Measurements from ENCODE around the gene PPFIA4. TPM values are rescaled to one million over a fixed set of nuclear protein-coding genes. Genes with fewer than 3 reads are reported as not detected.

The PPFIA4 gene
- total RNA-seq, 1 donor from 2014 or later = 9.1 TPM

DNA sequence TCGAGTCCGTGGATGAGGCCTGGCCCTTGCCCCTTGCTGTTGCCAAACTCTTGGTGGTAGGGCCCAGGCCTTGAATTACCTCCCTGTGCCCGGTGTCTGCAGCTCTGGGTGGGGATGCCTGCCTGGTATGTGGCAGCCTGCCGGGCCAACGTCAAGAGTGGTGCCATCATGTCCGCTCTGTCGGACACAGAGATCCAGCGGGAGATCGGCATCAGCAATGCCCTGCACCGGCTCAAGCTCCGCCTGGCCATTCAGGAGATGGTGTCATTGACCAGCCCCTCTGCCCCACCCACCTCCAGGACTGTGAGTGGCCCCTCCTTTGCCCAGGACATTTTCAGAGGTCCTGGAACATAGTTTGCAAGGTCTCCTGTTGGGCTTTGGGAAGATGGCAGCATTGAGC lies 33.8 kb downstream of the PPFIA4 start:
- Mint-ChIP-seq H3K4me1 (ENCODE audit: low read depth, unreplicated experiment) (peaks cover 10% of the 10 kb centered on the region), H3K4me3 (ENCODE audit: unreplicated experiment) (no peak overlapping the region), H3K27me3 (ENCODE audit: low read depth, unreplicated experiment) (peaks cover 31% of the 10 kb centered on the region), H3K9me3 (ENCODE audit: unreplicated experiment) (no peaks in the 10 kb centered on the region), H3K27ac (ENCODE audit: unreplicated experiment) (no peak overlapping the region), H3K36me3 (ENCODE audit: low read depth, unreplicated experiment) (peaks cover 39% of the 10 kb centered on the region)
- H3K4me3 ChIP-seq (ENCODE audit: insufficient read depth, low read depth, low read length) = no peak overlapping the region
- H3K9me3 ChIP-seq (ENCODE audit: insufficient read depth, low read depth, low read length) = no peaks in the 10 kb centered on the region
- no peaks in the 10 kb centered on the region for H3K4me1 ChIP-seq (ENCODE audit: insufficient read depth, low read length)
- DNase-seq (ENCODE audit: low read depth) = no peak
- no peak overlapping the region for H3K9ac ChIP-seq (ENCODE audit: low read length)
- TF ChIP-seq, protein P1, sequence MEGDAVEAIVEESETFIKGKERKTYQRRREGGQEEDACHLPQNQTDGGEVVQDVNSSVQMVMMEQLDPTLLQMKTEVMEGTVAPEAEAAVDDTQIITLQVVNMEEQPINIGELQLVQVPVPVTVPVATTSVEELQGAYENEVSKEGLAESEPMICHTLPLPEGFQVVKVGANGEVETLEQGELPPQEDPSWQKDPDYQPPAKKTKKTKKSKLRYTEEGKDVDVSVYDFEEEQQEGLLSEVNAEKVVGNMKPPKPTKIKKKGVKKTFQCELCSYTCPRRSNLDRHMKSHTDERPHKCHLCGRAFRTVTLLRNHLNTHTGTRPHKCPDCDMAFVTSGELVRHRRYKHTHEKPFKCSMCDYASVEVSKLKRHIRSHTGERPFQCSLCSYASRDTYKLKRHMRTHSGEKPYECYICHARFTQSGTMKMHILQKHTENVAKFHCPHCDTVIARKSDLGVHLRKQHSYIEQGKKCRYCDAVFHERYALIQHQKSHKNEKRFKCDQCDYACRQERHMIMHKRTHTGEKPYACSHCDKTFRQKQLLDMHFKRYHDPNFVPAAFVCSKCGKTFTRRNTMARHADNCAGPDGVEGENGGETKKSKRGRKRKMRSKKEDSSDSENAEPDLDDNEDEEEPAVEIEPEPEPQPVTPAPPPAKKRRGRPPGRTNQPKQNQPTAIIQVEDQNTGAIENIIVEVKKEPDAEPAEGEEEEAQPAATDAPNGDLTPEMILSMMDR (IDR thresholded peaks at IDR 0.05; ENCODE audit: insufficient read depth, low read depth, low read length) = no peak
- TF ChIP-seq EZH2 (IDR thresholded peaks at IDR 0.05; ENCODE audit: insufficient read depth, low read length) = no peak
- no peaks in the 10 kb centered on the region for H3K79me2 ChIP-seq (ENCODE audit: insufficient read depth, low read length)
- no peaks in the 10 kb centered on the region for H4K20me1 ChIP-seq (ENCODE audit: insufficient read depth, low read length)
- H3K4me2 ChIP-seq (ENCODE audit: low read length) = no peak overlapping the region
- no peak overlapping the region for H3K27ac ChIP-seq (ENCODE audit: low read depth, low read length)
- no peak for FAIRE-seq
- no peak overlapping the region for H2AFZ ChIP-seq (ENCODE audit: low read depth, low read length)
- no peaks in the 10 kb centered on the region for H3K36me3 ChIP-seq (ENCODE audit: insufficient read depth, low read length)
- H3K27me3 ChIP-seq (ENCODE audit: insufficient read depth, low read length) = peaks cover 3% of the 10 kb centered on the region

DNA sequence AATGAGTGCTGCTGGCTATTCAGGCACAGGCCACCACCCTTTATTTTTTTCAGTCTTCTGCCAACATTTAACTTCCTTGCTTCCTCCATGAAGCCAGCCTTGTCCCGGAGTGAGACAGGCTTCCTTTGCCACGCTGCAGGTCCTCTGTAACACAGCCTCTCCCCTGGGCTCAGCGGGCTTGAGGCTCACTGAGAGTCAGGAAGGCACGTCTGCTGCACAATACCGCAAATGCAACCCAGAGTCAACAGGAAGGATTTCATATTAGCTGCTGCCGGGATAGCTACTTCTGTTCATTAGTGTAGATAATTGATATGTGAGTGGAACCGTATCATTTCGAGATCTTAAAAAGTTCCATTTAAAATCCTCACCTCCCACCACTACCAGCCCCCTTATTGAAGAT lies 37.0 kb downstream of the PPFIA4 start:
- Mint-ChIP-seq H3K4me1 (ENCODE audit: low read depth, unreplicated experiment) (peaks cover 2% of the 10 kb centered on the region), H3K4me3 (ENCODE audit: unreplicated experiment) (no peak overlapping the region), H3K36me3 (ENCODE audit: low read depth, unreplicated experiment) (peaks cover 44% of the 10 kb centered on the region), H3K9me3 (ENCODE audit: unreplicated experiment) (no peaks in the 10 kb centered on the region), H3K27me3 (ENCODE audit: low read depth, unreplicated experiment) (peaks cover 36% of the 10 kb centered on the region), H3K27ac (ENCODE audit: unreplicated experiment) (no peak overlapping the region)
- Histone ChIP-seq H3K27ac (ENCODE audit: low read depth, low read length) (no peak overlapping the region), H3K36me3 (ENCODE audit: insufficient read depth, low read length) (no peaks in the 10 kb centered on the region), H3K79me2 (ENCODE audit: insufficient read depth, low read length) (no peaks in the 10 kb centered on the region), H4K20me1 (ENCODE audit: insufficient read depth, low read length) (no peaks in the 10 kb centered on the region), H3K9me3 (ENCODE audit: insufficient read depth, low read depth, low read length) (no peaks in the 10 kb centered on the region), H3K4me3 (ENCODE audit: insufficient read depth, low read depth, low read length) (no peak overlapping the region), H3K9ac (ENCODE audit: low read length) (no peak overlapping the region), H3K4me1 (ENCODE audit: insufficient read depth, low read length) (no peaks in the 10 kb centered on the region), H3K4me2 (ENCODE audit: low read length) (no peak overlapping the region), H2AFZ (ENCODE audit: low read depth, low read length) (no peak overlapping the region), H3K27me3 (ENCODE audit: insufficient read depth, low read length) (peaks cover 8% of the 10 kb centered on the region)
- FAIRE-seq = no peak
- no peak for DNase-seq (ENCODE audit: low read depth)
- no peak for TF ChIP-seq EZH2 (IDR thresholded peaks at IDR 0.05; ENCODE audit: insufficient read depth, low read length)

DNA sequence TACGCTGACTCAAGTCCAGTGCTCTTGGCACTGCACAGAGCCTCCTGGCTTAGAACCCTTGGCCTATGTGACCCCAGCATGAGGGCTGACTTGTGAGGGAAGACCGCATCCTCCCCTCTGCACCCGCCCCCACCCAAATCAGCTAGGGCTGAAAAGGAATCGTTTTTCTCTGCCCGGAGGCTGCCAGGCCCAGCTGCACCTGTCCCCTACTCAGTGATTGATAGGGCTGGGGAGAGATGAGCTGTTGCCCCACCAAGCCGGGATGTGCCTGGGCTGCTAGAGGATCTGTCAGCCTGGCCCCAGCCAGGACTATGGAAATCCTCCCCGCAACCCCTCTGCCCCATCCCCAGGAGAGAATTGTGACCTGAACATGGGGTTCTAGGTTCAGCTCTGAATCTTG lies 38.9 kb downstream of the PPFIA4 start:
- no peak overlapping the region for H2AFZ ChIP-seq (ENCODE audit: low read depth, low read length)
- no peaks in the 10 kb centered on the region for H3K36me3 ChIP-seq (ENCODE audit: insufficient read depth, low read length)
- no peak overlapping the region for H3K4me3 ChIP-seq (ENCODE audit: insufficient read depth, low read depth, low read length)
- H3K9ac ChIP-seq (ENCODE audit: low read length) = no peak overlapping the region
- no peaks in the 10 kb centered on the region for H3K9me3 Mint-ChIP-seq (ENCODE audit: unreplicated experiment)
- H4K20me1 ChIP-seq (ENCODE audit: insufficient read depth, low read length) = no peaks in the 10 kb centered on the region
- H3K4me1 Mint-ChIP-seq (ENCODE audit: low read depth, unreplicated experiment) = peaks cover 7% of the 10 kb centered on the region
- no peaks in the 10 kb centered on the region for H3K4me1 ChIP-seq (ENCODE audit: insufficient read depth, low read length)
- no peak for DNase-seq (ENCODE audit: low read depth)
- no peak overlapping the region for H3K27ac Mint-ChIP-seq (ENCODE audit: unreplicated experiment)
- peaks cover 34% of the 10 kb centered on the region for H3K27me3 Mint-ChIP-seq (ENCODE audit: low read depth, unreplicated experiment)
- no peak overlapping the region for H3K4me2 ChIP-seq (ENCODE audit: low read length)
- H3K27me3 ChIP-seq (ENCODE audit: insufficient read depth, low read length) = peaks cover 7% of the 10 kb centered on the region
- no peak overlapping the region for H3K27ac ChIP-seq (ENCODE audit: low read depth, low read length)
- FAIRE-seq = no peak
- no peaks in the 10 kb centered on the region for H3K79me2 ChIP-seq (ENCODE audit: insufficient read depth, low read length)
- H3K9me3 ChIP-seq (ENCODE audit: insufficient read depth, low read depth, low read length) = no peaks in the 10 kb centered on the region
- no peak overlapping the region for H3K4me3 Mint-ChIP-seq (ENCODE audit: unreplicated experiment)
- peaks cover 39% of the 10 kb centered on the region for H3K36me3 Mint-ChIP-seq (ENCODE audit: low read depth, unreplicated experiment)
- TF ChIP-seq, protein P1 (IDR thresholded peaks at IDR 0.05; ENCODE audit: insufficient read depth, low read depth, low read length) = no peak
- no peak for TF ChIP-seq EZH2 (IDR thresholded peaks at IDR 0.05; ENCODE audit: insufficient read depth, low read length)
